UCSD-AML1 (cell line): ENCODE data around the gene LLGL1.

Source experiments
- DNase-seq: peaks from one replicate; lab custom pipeline; 2025; ENCODE audit not compliant: unreplicated experiment; lab: John Stamatoyannopoulos, UW

Gene LLGL1

DNA sequence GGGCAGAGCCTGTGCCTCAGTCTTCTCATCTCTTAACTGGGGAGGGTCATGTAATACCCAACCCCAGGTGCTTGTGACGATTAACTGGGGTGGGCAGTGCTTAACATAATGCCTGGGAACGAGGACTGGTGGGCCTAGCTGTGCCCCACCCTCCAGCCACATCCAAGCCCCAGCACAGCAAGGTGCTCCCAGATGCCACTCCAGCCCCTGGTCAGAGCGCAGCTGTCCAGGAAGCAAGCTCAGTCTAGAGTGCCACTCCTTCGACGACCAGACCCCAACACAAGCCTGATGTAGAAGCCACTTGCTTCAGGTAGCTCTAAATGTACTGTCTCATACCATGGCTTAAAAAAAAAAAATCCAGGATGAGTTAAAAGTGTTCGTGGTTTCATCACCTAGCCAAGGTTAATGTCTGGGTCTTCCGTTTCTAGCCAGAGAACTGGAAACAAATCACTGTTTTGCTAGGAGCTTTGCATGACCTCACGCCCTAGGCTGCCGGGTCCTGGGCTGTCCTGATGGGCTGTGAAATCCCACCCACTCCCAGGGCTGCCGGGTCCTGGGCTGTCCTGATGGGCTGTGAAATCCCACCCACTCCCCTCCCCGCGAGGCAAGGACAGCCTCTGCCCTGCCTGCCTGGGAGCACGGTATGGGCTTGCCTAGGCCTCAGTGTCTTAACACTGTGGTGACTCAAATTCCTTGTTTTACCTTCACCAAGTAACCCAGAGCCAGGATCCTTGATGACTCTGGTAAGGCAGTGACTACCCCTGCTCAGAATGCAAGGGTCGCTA is 42.7 kb downstream of the LLGL1 start:
- no peak for DNase-seq

- DNase-seq, result no peak
Measured at GRCh38 chr17:18270046-18270931, 44.9 kb downstream of the LLGL1 start.

GRCh38 chr17:18277076-18277475 is 51.6 kb downstream of the LLGL1 start:
- DNase-seq, result no peak

GRCh38 chr17:18278867-18279266 is 53.4 kb downstream of the LLGL1 start:
- no peak for DNase-seq

DNA sequence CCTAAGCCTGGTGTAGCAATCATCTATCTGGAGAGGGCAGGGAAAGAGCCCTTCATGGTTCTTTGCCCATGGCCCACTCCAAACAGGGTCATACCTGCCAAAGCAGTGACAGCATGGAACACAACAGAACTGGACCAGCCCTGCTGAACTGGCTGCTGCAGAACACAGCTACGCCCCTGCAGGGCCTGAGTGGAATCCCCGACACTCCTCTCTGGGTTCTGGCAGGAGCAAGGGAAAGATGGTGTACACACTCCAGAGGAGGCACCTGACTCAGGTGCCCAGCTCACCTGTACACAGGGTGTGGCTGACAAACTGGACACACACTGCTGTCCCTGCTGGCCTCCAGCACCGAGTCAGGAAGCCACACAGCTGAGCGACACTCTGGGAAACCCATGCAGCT is 54.8 kb downstream of the LLGL1 start:
- no peak for DNase-seq

GRCh38 chr17:18280766-18281371 is 55.4 kb downstream of the LLGL1 start:
- no peak for DNase-seq

DNA sequence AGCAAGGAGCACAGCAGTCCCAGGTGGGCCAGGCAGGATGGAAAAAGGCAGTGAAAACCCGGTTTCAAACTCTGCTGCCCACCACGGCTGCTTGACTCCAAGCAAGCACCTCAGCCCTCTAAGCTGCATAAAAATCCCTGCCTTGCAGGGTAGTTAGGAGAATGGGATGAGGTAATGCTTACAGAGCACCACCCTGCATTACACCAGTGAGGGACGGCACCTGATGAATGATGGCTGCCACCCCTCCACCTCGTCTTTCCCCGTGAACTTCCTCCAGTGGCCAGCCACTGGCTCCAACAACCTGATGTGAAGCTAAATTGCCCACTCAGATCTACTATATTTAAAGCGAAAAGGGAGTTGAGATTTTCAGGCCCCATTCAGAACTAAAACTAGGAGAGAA is 56.4 kb downstream of the LLGL1 start:
- no peak for DNase-seq

DNA sequence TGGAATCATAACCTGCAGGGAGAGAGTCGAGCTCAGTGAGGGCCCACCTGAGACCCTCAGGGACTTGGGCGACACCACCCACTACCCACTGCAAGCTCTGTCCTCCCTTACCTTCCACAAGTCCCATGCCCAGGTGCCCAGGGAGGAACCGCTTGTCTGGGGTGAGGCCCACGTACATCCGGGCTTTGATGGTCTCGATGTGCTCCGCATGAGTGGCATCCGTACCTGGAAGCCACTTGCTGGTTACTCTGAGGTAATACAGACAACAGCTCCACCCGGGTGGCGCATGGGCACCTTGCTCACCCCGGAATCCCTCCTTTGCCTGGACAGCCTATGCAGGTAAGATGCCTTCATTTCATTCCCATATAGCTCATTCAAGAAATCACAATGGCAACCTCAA is 59.9 kb downstream of the LLGL1 start:
- no peak for DNase-seq

GRCh38 chr17:18291718-18292540 is 66.5 kb downstream of the LLGL1 start:
- DNase-seq, result no peak
